ENCODE results near the gene UQCRH. TPM values are rescaled to one million over a fixed set of nuclear protein-coding genes. Genes with fewer than 3 reads are reported as not detected.
"Not testable (repeated sequence)": the region's sequence is repeated elsewhere in the genome, so short reads cannot be mapped to it uniquely, and the experiment has no call there.

The UQCRH gene
- total RNA-seq, 1 donor from 2014 or later, result 167 TPM

DNA sequence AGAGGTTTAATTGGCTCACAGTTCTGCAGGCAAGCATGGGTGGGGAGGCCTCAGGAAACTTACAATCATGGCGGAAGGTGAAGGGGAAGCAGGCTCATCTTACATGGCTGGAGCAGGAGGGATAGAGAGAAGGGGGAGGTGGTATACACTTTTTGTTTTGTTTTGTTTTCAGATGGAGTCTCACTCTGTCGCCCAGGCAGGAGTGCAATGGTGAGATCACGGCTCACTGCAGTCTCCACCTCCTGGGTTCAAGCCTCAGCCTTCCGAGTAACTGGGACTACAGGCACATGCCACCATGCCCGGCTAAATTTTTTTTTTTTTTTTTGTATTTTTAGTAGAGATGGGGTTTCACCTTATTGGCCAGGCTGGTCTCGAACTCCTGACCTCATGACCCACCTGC lies 18.7 kb downstream of the UQCRH start:
- H3K27ac Mint-ChIP-seq (ENCODE audit: unreplicated experiment); H3K9me3 Mint-ChIP-seq (ENCODE audit: low read depth); H3K36me3 Mint-ChIP-seq (ENCODE audit: low read depth); H3K4me1 Mint-ChIP-seq (ENCODE audit: low read depth); H3K27me3 Mint-ChIP-seq (ENCODE audit: low read depth); H3K4me3 Mint-ChIP-seq (ENCODE audit: unreplicated experiment); DNase-seq (ENCODE audit: low spot score): not testable (repeated sequence)

- not testable (repeated sequence) for H3K36me3 Mint-ChIP-seq (ENCODE audit: low read depth); H3K27ac Mint-ChIP-seq (ENCODE audit: unreplicated experiment); H3K9me3 Mint-ChIP-seq (ENCODE audit: low read depth); H3K27me3 Mint-ChIP-seq (ENCODE audit: low read depth); DNase-seq (ENCODE audit: low spot score); H3K4me1 Mint-ChIP-seq (ENCODE audit: low read depth); H3K4me3 Mint-ChIP-seq (ENCODE audit: unreplicated experiment)
Observed at GRCh38 chr1:46325285-46326076, 22.0 kb downstream of the UQCRH start.

DNA sequence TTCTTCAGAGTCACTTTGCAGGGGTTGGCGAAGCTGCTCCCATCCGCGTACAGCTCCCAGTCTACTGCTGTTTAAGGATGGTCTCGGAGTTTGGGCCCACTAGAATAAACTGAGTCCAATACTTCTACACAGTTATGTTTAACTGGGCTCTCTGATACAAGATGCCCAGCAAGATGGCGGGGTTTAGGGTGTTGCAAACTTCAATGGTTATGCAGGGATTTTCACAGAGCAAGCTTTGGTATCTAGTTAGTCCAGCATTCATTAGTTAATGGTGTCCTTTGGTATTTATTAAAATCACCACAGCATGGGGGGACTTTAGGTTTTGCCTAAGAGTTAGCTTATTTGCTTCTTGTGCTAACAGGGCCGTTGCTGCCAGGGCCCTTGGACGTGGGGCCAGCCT lies 24.7 kb downstream of the UQCRH start:
- not testable (repeated sequence) for H3K4me3 Mint-ChIP-seq (ENCODE audit: unreplicated experiment); H3K36me3 Mint-ChIP-seq (ENCODE audit: low read depth); DNase-seq (ENCODE audit: low spot score); H3K27ac Mint-ChIP-seq (ENCODE audit: unreplicated experiment); H3K27me3 Mint-ChIP-seq (ENCODE audit: low read depth); H3K9me3 Mint-ChIP-seq (ENCODE audit: low read depth); H3K4me1 Mint-ChIP-seq (ENCODE audit: low read depth)

DNA sequence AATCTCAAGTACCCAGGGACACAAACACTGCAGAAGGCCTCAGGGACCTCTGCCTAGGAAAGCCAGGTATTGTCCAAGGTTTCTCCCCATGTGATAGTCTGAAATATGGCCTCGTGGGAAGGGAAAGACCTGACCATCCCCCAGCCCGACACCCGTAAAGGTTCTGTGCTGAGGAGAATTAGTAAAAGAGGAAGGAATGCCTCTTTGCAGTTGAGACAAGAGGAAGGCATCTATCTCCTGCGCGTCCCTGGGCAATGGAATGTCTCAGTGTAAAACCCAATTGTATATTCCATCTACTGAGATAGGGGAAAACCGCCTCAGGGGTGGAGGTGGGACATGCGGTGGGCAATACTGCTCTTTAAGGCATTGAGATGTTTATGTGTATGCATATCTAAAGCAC lies 26.3 kb downstream of the UQCRH start:
- H3K36me3 Mint-ChIP-seq (ENCODE audit: low read depth); H3K27ac Mint-ChIP-seq (ENCODE audit: unreplicated experiment); H3K4me3 Mint-ChIP-seq (ENCODE audit: unreplicated experiment); H3K9me3 Mint-ChIP-seq (ENCODE audit: low read depth); DNase-seq (ENCODE audit: low spot score); H3K4me1 Mint-ChIP-seq (ENCODE audit: low read depth); H3K27me3 Mint-ChIP-seq (ENCODE audit: low read depth): not testable (repeated sequence)

- H3K4me3 Mint-ChIP-seq (ENCODE audit: unreplicated experiment); H3K36me3 Mint-ChIP-seq (ENCODE audit: low read depth); H3K27ac Mint-ChIP-seq (ENCODE audit: unreplicated experiment); H3K9me3 Mint-ChIP-seq (ENCODE audit: low read depth); DNase-seq (ENCODE audit: low spot score); H3K27me3 Mint-ChIP-seq (ENCODE audit: low read depth); H3K4me1 Mint-ChIP-seq (ENCODE audit: low read depth): not testable (repeated sequence)
Observed at GRCh38 chr1:46330381-46330780, 26.9 kb downstream of the UQCRH start.

DNA sequence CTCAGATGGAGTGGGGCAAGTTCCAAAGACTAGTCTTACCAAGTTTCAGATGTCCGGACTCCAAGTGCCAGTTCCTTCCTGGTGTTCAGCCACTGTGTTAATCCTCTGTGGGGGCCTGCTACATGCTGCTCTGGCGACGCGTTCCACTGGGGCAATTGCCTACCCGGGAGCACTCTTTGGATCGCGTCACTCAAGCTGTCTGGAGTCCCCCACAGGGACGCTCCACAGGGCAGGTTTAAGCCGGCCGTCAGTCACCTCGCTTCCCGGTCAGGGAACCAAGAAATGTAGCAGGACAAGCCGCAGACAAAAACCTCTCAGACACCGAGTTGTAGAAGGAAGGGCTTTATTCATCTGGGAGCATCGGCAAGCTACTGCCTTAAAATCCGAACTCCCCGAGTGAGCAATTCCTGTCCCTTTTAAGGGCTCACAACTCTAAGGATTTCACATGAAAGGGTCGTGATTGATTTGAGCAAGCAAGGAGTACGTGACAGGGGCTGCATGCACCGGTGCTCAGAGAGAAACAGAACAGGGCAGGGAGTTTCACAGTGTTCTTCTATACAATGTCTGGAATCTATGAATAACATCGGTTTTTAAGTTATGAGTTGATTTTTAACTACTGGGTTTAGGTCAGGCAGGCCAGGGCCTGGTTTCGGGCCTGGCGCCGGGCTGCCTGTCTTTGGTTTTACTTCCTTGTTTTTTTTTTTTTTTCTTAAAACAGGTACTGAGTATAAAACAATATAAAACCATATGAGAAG lies 28.5 kb downstream of the UQCRH start:
- DNase-seq (ENCODE audit: low spot score); H3K4me1 Mint-ChIP-seq (ENCODE audit: low read depth); H3K9me3 Mint-ChIP-seq (ENCODE audit: low read depth); H3K27me3 Mint-ChIP-seq (ENCODE audit: low read depth); H3K36me3 Mint-ChIP-seq (ENCODE audit: low read depth): not testable (repeated sequence)
- peak overlapping the region; percentile 62 for H3K27ac Mint-ChIP-seq (ENCODE audit: unreplicated experiment)
- H3K4me3 Mint-ChIP-seq (ENCODE audit: unreplicated experiment), result peak overlapping the region; percentile 48

DNA sequence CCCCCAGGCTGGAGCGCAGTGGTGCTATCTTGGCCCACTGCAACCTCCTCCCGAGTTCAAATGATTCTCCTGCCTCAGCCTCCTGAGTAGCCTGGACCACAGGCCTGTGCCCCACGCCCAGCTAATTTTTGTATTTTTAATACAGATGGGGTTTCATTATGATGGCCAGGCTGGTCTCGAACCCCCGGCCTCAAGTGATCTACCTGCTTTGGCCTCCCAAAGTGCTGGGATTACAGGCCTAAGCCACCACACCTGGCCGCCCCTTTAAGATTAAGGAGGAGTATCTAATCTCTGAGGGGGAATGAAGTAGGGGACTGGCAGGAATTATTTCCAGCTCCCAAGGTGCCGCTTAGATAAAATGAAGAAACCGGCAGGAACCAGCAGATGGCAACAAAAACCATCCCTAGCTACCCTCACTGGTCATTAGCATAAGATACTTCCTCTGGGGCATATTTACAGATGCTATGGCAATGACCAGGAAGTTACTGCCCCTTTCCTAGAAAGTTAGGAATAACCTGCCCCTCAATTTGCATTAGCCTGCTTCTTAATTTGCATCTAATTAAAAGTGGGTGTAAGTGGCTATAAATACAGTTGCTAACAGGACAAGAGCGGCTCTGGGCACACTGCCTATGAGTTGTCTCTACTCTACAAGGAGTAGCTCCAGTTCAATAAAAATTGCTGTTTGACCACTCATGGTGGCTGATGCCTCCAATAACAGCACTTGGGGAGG lies 30.0 kb downstream of the UQCRH start:
- no peak overlapping the region for H3K4me3 Mint-ChIP-seq (ENCODE audit: unreplicated experiment)
- DNase-seq (ENCODE audit: low spot score), result no peak
- H3K27me3 Mint-ChIP-seq (ENCODE audit: low read depth), result no peaks in the 10 kb centered on the region
- no peaks in the 10 kb centered on the region for H3K36me3 Mint-ChIP-seq (ENCODE audit: low read depth)
- H3K9me3 Mint-ChIP-seq (ENCODE audit: low read depth), result no peaks in the 10 kb centered on the region
- no peaks in the 10 kb centered on the region for H3K4me1 Mint-ChIP-seq (ENCODE audit: low read depth)
- no peak overlapping the region for H3K27ac Mint-ChIP-seq (ENCODE audit: unreplicated experiment)
- TF ChIP-seq, protein P1, sequence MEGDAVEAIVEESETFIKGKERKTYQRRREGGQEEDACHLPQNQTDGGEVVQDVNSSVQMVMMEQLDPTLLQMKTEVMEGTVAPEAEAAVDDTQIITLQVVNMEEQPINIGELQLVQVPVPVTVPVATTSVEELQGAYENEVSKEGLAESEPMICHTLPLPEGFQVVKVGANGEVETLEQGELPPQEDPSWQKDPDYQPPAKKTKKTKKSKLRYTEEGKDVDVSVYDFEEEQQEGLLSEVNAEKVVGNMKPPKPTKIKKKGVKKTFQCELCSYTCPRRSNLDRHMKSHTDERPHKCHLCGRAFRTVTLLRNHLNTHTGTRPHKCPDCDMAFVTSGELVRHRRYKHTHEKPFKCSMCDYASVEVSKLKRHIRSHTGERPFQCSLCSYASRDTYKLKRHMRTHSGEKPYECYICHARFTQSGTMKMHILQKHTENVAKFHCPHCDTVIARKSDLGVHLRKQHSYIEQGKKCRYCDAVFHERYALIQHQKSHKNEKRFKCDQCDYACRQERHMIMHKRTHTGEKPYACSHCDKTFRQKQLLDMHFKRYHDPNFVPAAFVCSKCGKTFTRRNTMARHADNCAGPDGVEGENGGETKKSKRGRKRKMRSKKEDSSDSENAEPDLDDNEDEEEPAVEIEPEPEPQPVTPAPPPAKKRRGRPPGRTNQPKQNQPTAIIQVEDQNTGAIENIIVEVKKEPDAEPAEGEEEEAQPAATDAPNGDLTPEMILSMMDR (IDR thresholded peaks at IDR 0.05), result peak; percentile 68

DNA sequence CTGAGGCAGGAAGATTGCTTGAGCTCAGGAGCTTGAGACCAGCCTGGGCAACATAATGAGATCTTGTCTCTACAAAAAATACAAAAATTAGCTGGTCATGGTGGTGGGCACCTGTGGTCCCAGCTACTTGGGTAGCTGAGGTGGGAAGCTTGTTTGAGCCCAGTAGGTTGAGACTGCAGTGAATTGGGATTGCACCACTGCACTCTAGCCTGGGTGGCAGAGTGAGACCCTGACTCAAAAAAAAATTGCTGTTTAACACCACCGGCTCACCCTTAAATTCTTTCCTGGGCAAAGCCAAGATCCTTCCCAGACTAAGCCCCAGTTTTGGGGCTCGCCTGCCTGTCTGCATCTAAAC lies 30.5 kb downstream of the UQCRH start:
- DNase-seq (ENCODE audit: low spot score), result no peak
- TF ChIP-seq, protein P1 (IDR thresholded peaks at IDR 0.05), result no peak
- Mint-ChIP-seq H3K36me3 (ENCODE audit: low read depth) (no peaks in the 10 kb centered on the region), H3K27ac (ENCODE audit: unreplicated experiment) (no peak overlapping the region), H3K9me3 (ENCODE audit: low read depth) (no peaks in the 10 kb centered on the region), H3K27me3 (ENCODE audit: low read depth) (no peaks in the 10 kb centered on the region), H3K4me1 (ENCODE audit: low read depth) (peaks cover 4% of the 10 kb centered on the region), H3K4me3 (ENCODE audit: unreplicated experiment) (no peak overlapping the region)

Data from chondrocyte (in vitro differentiated cells).